Colon (tissue), 2 donors: ENCODE measurements around the gene SORCS3.

Experiments used
- FAIRE-seq: peaks from 2 replicates; lab custom pipeline; 2012; peaks lifted over from hg19 to GRCh38; lab: Jason Lieb, UNC
- donor health status: control.
- donor health status: control.

Gene SORCS3

DNA sequence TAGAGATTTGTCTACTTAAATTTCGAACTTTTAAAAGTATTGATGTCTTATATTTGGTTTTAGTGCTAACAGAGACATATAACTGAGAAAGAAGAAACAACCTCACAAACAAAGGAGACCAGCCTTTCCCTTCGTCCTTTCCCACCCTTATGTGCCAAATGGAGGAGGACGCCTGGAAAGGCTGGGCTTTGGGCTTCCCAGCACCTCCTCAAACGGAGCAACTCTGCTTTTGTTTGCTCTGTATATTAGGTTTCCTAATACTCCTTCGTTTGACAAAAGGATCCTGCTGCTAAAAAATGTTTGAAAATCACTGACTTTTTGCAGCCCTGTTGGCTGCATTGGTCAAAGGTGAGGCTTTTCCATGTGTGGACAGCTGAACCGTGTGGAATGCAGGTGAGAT, 471.8 kb downstream of the SORCS3 start:
- FAIRE-seq: no peak

DNA sequence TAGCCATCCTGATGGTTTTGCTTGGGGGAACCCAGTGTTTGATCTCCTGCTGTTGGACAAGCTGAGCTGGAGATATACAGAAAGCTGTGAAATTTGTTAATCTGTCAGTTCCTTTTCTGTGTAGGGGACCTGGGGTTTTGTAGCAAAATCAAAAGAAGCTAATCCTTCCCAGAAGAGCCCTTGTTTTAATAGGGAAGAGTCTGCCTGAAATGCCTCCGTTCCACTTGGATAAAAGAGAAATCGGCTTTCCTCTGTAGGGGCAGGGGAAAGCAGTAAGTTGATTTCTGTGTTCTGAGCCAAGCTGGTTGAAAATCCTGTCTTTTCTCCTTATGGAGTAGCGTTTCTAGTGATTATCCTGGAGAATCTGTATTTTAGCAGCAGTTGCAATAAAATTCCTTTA, 472.6 kb downstream of the SORCS3 start:
- FAIRE-seq: no peak

DNA sequence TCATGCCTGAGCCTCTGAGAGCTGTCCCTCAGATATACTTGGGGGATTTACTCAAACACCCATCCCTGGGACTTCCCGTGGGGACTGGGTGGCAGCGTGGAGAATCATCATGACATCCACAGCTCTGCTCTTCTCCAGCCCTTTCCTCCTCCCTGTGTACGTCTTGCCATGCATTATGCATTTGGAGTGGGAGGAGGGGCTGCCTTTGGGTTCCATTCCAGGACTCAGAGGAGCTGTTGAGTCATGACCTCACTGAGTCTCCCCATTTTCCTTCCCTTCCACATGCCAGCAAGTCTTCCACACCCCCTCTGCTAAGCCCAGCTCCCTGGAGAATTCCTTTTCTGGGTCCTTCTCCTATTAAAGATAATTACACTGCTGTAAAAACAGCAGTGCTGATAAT, 480.7 kb downstream of the SORCS3 start:
- no peak for FAIRE-seq

DNA sequence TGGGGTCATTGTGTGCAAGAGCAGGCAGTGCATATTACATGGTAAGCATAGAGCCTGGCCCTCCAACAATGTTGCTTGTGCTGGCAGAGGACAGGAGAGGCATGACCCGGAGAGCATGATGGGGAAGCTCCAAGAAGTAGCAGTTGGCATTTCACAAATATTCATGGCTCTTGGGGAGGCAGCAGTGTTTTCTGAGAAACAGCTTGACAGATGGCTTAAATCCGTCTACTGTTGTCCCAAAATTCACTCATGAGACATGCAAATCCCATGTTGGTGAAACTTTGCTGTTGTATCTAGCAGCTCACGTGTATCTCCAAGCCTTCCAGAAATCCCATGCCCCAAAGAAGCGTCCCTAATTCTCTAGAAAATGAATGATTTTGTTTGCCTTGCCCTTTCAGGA, 487.0 kb downstream of the SORCS3 start:
- no peak for FAIRE-seq

DNA sequence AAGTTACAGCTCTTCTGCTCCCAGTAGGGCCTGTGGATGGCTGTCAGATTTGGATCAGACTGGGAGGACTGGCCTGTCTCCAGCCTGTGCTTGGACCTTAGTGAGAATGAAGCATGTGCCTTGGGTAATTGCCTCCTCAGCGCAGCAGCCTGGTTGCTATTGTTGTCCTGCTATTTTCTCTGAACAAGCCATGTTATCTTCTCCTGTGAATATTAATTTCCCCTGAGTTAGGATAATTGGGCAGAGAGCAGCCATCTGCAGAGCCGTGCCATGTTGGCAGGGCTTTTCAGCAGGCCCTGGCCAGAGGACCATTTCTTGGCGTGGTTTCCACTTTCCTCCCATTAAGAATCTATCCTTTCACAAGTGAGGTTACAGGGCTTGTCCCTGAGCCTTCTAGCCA, 497.3 kb downstream of the SORCS3 start:
- FAIRE-seq: no peak

DNA sequence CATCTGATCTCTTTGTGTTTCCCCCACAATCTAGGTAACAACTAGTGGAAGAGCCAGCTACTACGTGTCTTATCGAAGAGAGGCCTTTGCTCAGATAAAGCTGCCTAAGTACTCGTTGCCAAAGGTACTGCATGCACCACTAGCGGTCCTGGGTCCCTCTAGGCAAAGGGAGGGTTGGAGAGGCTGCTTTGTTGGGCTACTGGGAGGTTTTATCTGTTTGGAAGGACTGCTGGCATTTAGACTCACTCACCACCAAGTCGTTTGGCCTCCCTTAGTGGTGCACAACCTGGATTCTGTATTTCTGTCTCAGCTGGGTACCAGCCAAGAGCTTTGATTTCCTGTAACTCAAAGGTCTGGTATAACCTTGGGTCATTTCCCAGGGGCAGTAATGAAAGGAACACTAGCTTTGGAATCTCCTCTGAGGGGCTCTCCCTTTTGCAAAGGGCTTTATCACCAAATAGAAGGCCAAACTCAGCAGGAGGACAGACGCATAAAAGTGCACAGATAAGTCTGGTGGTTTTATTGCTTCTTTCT, 498.3 kb downstream of the SORCS3 start:
- no peak for FAIRE-seq

DNA sequence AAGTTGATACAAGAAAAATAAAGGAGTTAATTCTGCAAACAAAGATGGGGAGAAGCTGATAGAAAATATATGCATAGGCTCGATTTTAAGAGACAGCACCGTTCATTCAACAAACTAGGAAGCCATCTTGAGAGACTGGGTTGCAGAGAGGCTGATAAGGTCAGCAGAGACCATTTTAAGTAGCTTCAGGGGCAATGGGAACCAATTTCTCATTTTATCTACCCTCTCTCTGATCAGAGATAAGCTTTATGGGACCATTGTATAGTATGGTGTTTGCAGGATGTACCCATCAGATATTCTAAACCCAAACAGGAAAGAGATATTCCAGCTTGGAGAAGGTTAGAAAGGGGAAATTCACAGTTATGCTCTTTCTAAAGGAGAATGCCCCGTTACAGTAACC, 499.5 kb downstream of the SORCS3 start:
- no peak for FAIRE-seq

DNA sequence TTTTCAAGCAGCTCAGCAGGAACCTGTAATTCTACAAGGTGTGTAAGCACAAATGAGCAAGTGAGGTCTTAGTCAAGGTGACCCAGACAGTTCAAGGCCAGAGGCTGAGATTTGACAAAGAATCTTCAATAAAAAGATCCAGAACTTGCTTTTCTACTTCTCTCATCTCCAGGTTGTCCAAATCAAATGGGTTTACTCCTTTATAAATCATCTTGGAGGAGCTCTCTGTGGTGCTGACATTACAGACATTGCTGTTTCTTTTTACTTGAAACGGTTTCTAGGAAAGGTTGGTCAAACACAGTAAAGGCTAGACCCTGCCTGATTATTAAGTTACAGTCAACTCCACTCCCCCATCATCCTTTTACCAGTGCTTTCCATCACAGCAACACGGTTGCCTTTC, 504.6 kb downstream of the SORCS3 start:
- FAIRE-seq: no peak

DNA sequence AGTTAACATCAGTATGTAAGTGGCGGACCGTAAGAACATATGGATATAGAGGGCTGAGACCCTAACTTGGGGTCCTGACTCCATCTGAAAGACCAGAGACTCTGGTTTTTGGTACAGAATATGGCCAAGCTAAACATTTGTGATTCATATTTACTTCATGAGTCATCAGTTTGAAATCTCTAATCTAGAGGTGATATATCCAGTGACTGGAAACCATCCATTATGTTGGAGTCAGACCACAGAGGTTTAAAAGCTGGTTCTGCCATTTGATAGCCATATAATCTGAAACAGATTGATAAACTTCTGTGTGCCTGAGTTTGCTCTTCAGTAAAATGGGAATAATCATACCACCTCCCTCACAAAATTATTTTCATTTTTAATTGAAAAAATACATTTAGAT, 505.3 kb downstream of the SORCS3 start:
- FAIRE-seq: no peak

DNA sequence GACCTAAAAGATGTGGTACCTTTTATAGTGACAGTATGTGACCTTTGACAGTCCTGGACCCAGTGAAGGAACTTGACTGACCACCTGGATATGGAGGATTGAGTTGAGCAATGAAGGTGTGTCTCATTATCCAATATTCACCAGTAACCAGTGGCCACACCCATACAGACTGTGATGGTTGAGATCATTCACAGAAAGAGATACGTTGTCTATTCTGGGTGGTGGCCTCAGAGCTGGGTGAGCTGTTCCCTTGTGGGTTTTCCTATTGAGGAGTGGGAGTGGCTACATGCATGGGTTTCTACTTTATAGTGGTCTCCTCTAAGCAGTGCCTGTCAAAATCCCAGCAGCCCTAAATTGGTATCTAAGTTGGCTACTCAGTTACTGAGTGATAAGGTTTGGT, 507.4 kb downstream of the SORCS3 start:
- FAIRE-seq: no peak

DNA sequence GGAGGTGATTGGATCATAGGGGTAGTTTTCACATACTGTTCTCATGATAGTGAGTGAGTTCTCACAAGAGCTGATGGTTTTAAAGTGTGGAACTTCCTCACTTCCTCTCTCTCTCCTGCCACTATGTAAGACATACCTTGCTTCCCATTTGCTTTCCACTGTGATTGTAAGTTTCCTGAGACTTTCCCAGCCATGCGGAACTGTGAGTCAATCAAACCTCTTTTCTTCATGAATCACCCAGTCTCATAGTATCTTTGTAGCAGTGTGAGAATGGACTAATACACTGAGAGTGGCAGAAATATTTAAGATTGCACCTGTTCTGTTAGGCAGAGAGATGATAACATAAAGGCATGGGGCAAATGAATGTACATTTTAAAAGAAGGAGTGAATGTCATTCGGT, 507.8 kb downstream of the SORCS3 start:
- no peak for FAIRE-seq

DNA sequence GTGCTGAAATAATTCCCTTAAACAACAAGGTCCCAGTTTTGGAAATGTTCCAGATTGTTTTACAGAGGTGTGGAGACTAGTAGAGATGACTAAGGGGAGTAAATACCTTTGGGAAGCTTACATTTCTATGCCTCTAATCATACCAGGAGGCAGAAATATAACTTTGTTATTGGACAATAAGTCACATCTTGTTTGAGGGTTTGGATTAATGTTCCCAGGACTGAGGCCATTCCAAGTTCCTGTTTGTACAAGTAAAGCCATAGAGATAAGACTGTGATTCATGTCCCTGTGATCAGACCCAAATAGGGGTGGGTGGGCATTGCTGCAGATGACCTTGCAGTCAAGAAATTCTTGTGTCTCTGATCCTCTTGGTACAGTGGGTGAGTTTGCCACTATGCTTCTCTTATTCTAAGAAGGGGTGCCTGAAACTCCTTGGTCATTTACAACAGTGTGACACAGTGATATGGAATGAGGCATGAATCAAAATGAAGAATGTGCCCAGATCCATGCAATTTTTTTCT, 508.3 kb downstream of the SORCS3 start:
- no peak for FAIRE-seq

DNA sequence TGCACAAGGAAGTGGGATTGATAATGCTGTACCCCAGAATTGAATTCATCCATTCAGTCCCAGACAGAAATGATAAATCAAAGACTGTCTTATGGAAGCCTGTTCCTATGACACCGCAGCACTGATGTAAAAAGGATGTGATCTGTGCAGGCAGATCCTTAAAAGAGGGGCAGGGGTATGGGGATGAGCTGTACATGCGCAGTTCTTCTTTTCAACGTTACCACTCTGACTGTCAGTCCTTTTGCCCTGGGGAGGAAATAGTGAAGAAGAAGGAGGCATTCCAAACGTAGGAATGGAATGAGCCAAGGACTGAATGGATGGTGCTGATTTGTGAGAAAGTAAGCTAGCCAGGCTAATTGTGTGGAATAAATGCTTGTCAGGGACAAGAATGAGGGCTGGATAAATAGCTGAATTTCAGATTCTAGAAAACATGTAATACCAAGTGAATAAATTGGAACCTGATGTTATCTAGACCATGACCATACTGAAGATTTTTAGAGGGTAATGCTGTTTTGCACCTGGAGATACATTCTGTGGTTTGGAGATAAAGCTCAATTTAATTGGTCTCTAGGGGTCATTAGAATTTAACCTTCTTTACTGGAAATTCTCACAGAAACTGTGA, 509.3 kb downstream of the SORCS3 start:
- FAIRE-seq: no peak

DNA sequence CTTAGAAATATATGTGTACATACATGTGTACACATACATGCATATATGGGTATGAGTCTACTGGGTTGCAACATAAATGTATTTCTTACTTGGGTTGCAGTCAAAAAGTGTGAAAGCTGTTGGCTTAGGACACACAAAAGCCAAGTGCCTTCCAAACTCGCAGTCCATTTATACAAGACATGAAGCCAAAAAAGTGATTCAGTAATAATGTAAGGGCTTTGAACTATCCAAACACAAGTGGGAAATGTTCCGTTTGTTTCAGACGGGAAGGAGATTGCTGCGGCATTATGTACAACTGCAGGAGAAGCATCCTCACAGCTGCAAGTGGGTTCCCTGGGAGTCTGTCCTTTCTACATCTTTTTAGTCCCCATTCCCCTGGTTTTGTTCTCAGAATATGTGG, 513.6 kb downstream of the SORCS3 start:
- no peak for FAIRE-seq

DNA sequence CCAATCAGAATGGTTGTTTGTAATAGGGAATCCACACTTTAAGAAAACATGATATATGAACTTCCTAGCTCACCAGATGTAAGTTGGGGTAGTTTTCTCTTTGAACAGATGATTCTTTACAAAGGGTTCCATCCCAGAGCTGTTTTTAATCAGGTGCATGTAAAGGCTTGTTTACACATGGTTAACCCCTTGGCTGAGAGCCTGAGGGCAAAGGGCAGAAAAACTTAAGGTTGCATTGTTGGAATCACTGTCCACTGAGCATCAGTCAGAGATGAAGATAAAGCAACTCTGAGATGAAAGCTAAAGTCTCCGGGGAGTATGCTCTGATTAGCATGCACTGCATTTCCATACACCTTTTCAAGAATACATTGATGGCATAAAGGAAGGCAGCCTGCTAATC, 518.2 kb downstream of the SORCS3 start:
- no peak for FAIRE-seq

DNA sequence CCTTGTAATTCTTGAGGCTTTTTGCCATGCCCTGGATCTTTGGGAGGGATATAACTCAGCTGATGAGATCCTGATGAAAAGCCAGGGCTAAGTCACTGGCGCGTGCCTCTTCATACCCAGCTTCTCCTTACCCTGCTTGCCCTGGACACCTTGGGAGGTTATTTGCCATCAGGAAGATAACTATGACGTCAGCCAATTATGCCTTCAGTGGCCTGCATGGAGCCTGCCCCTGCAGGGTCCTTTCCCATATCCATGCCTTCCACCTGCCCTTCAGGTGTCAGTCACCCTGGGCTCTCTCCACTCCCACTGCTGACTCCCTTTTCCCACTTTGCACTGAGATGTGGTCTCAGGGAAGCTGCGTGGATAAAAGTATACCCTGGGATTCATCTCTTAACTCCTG, 520.1 kb downstream of the SORCS3 start:
- no peak for FAIRE-seq

DNA sequence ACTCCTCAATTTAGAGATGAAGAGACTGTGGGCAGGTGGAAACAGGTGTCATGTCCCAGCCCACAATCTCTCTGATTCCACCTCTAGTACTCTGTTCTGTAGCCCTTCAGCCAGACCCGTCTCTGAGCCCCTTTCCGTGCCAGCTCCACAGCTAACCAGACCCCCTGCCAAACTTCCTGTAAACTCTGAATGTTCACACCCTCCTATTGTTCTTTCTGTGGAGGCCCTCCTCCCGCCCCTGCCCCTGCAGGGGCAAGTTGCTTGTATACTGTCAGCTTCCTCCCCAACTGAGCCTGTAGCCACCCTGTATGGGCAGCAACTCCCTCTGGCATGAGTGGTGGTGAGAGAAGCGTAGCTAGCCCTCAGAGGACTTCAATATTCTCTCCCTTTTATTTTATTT, 520.7 kb downstream of the SORCS3 start:
- FAIRE-seq: no peak

DNA sequence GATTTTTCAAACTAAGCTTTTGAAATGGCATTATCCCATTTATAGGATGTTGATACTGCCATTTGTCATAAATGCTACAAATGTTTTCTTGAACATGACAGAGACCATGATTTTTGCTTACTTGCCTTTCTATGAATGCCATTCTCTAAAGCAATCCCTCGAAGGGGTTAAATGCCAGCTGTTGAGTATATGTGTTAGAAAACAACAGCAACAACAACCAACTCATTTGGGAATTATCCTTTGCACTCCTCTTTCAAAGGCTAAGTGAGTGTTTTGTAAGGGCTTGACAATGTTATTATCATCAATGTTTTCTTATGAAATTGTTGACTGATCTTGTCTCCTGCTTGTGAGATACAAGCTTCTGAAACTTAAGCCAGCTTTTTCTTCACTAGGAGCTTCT, 529.4 kb downstream of the SORCS3 start:
- no peak for FAIRE-seq

DNA sequence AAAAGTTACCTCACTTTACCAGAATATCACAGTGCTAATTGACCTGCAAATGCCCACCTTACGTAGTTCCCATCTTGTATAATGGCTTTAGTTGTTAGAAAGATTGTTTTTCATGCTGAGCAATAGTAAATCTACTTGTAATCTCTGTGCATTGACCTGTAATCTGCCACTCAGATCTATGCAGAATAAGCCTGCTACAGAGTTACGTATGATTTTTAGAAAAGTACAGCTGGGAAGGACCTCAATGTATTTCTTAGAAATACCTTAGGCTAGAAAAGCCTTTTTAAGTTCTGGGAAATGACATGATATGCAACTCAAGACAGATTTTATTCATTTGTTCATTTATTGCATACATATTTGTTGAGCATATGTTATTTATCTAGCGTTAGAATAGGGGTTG, 530.9 kb downstream of the SORCS3 start:
- FAIRE-seq: no peak

DNA sequence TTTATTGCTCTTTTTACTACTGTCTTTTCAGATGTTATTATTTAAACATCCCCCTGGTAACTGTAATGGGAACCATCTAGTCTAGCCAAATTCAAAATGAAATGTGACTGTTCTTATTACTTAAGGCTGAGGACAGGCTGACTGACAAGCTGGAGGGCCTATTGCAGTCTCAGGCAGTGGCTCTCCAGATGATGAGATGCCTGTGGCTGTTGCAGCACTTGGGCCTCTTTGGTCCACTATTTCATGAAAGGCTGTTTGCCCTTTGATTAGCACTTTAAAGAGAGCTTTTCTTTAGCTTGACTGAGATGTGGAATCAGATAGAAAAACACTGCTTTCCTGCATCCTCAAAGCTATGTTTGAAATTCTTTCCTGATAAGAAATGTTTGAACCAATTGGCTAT, 540.5 kb downstream of the SORCS3 start:
- no peak for FAIRE-seq

DNA sequence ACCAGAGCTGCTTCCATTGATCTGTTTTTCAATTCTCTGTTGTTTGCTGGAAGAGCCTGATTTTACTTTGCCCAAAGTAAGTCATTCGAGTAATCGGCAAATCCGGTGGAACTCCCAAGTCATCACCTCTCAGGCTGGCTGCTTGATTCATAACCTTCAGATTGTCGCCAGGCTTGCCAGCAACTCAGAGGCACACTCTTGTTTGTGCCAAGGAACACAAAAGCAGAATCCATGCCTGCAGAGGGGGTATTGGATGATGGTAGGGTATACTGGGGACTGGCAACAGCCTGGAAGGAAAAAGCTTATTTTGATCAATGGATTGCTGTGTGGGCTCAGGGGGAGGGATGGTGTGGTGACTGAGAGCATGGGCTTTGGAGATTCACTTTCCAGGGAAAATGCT, 542.4 kb downstream of the SORCS3 start:
- FAIRE-seq: no peak

DNA sequence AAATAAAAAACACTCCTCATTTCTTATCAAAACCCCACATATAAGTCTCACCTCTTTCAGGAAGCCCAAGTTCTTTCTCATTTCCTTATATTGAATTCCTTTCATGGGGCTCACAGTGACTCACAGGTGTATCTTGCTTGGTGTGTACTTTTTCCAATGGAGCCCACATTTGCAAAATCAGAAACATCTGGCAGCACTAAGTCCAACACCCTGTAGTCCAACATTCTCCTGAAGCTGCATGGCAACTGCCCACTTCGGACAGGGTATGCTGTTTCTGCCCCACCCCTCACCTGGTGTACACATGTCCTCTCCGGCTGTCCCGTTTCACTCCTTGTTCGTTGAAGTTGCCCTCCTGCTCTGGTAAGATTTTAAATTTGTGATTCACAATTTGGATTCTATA, 544.1 kb downstream of the SORCS3 start:
- FAIRE-seq: no peak

DNA sequence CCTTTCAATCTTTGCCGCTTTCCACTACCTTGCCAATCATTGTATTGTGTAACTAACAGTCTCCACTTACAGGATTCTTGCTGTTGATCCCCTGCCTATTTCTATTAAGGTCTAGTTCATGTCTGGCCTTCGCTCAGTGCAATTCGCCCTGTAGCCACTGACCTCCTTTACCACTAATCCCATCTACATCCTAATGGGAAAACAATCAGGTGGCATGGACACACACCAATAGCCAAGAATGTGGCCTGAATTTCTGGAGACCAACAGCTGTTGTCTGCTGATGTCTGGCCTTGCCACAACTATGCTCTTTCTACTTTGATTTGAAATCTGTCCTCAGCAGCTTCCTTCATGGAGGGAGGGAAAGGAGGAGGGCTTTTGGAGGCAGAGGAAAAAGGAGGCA, 546.2 kb downstream of the SORCS3 start:
- no peak for FAIRE-seq

DNA sequence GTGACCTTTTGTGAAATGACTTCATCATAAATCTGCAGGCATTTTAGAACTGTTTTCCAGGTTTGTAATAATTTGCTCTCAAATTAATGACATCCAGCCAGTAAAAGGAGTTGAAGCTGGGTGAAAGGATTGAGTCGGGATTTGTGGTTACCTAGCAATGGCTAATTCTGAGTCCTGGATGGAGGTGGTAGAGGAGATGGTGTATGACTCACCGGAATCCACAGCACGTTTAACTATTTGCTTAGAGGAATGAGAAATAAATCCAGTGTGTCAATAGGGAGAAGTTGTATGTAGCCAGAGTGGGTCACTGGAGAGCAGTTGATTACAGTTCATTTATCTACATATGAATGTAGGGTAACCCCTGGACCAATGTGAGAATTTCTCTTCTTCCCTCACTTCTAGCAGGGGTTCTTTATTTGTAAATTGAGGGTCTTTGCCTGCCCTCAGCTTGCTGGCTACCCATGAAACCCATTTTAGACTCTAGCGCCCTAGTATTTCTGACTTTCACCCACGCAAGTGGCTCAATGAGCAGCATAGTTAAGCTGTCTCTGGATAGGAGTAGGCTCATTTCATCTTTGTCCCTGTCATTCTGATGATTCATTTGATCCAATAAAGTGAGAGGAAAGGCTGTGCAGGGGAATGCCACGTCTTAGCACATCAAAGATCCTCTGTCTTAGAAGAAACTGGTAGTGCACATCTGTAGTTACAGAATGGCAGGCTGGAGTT, 547.8 kb downstream of the SORCS3 start:
- no peak for FAIRE-seq
